Left colon (tissue), 2 donors: Measurements from ENCODE around the gene FOXF1. TPM values are rescaled to one million over a fixed set of nuclear protein-coding genes. Genes with fewer than 3 reads are reported as not detected.

Experiments used
- ATAC-seq: fragments of 200-7000 bp; cut with Tn5 transposase; one replicate; pipeline ENCODE4 v1.9.1; 2020; ENCODE audit warnings: mild to moderate bottlenecking, moderate library complexity
- DNase-seq, 2 donors: peaks; one replicate each; pipeline ENCODE4 v3.0.0-alpha.2; 2020
- intact Hi-C, 2 donors: fragments of 100-400 bp; cut with DNase I in 1 of 2; cut with micrococcal nuclease in 1 of 2; formaldehyde crosslinking; loops; one replicate each; pipeline versions ENCODE4 v1.11.2 to v1.14.0; 2022; cut with DNase I, micrococcal nuclease
- total RNA-seq, 2 donors: library from RNA; stranded (reverse); fragmentation: NEBNext Ultra II Directional; extraction: Animal tissue kit (Norgen Biotek cat#: 25700); gene quantifications; one replicate each; pipeline ENCODE4 v1.2.1, GENCODE V29; 2021
- donor health status: DM: no; HTN: no; CAD: no.
- donor health status: DM: yes; HTN: yes; CAD: no.

FOXF1 gene
- total RNA-seq, 2 donors from 2014 or later: 4.9 to 13.7 TPM

DNA sequence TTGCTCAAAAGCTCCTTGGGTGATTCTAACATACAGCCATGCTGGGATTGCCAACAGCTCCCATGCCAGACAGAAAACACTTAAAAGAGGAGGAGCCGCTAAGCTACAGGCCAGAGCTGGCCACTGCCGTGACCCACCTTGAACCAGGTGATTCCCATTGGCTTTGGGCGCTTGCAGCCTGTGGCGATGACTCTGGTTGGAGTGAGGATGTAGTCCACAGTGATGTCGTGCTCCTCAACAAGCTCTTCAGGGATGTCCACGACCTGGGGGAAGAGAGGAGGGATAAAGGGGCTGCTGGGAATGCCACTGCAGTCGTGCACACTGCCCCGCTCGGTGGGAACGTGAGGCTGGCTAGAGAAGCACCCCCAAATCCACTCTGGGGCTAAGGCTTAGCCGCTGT is 31.2 kb downstream of the FOXF1 start:
- ATAC-seq: no peak
- intact Hi-C loops: no loop called here
- DNase-seq: no peak

DNA sequence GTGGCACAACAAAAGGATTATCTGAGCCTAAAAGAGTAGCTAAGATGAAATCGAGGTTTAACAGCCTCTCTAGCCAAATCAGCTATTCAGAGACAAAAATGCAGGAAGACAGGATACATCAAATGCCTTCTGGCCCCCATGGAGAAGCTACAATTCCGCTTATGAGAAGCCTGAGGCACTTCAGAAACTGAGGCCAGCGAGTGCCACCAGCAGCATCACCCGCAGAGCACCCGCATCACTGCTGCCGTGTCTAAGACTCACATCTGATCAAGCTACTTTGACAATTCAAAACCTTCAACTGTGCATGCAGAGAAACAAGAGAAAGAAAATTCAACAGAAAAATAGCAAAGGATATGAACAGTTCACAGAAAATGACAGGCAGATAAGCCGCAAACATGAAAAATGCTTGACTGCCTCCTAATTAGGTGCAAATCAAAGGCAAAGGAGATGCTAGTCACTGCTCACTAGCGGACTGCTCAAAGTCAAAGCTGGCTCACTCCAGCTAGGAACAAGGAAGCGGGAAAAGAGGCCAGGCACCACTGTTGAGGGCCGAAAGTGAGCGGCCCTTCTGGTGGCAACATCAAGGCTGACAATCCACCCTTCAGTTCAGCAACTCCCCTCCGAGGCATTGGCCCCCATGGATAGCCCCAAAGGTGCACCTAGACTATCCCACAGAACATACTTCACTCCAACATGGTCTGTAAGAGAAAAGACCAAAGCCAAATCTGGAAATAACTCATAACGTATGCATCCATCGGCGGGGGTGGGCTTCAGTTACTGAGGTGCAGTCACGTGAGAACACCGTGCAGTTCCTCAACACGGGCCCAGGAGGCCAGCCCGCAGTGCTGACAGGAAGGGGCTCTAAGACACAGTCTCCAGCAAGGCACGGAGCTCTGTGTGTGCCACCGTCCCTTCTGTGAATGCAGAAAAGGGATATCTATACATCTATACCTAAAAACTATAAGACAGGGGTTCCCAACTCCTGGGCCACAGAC is 32.7 kb downstream of the FOXF1 start:
- intact Hi-C loops: no loop called here
- ATAC-seq (no peak), DNase-seq (no peak)

DNA sequence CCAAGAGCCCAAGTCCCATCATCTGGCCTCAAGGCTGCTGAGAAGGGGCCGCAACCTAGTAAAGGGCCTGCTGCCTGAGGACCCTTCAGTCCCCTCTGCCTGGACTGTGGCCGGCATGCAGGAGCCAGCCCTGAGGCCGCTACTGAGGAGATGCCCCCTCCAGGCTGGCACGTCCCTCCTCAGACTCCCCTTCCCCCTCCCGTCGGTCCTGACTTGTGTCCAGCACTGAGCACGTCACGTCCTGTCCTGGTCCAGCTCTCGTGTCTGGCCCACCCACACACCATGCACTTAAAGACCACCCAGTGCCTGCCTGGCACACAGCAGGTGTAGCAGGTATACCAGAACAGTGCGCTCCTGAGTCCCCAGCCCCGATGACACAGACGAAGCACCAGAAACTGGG is 35.2 kb downstream of the FOXF1 start:
- intact Hi-C loops: no loop called here
- no peak for ATAC-seq
- DNase-seq: no peak

DNA sequence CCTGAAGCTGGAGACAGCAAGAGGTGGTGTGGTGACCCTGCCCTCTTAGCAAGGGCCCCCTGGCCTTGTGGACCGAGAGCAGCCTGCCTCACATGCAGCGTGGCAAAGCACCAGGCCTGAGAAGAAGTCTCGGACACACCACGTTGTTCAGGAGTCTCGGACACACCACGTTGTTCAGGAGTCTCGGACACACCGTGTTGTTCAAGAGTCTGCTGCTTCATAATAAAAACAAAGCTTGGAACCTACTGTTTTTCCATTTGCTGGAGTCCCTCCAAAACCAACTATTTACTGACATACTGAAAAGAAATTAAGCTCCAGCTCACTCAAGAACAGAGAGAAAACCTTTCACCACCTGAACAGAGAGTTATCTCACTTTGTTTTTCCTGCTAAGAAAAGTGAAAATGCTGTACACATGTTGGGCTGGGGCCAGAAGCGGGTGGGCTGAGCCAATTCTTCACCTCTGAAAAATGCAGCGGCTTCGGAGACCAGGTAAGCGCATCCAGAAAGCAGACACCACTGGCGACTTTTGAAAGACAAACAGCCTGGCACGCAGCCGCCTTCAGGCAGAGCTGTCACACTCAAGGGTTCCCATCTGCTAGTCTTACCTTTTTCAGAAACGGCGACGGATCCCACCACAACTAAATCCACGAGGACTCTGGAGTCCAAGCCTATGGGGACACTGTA is 35.8 kb downstream of the FOXF1 start:
- no peak for DNase-seq
- ATAC-seq: no peak
- intact Hi-C loops: no loop called here

DNA sequence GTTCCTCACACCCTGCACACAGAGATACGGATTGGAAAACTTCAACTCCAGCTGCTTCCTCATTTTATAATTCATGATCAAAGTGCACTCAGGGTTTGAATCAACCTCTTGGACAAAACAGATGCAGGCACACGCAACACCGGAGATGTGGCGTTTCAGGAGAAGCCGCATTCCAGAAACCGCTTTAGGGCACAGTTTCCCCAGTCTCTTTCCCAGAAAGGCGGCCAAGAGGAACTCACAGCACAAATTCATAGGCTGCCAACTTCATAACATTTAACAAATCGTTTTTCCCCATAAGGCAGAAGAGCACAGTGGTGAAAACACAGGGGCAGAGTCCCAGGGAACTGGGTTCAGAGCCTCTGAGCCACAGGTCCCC is 36.3 kb downstream of the FOXF1 start:
- ATAC-seq (no peak), DNase-seq (no peak)
- intact Hi-C loops: no loop called here

DNA sequence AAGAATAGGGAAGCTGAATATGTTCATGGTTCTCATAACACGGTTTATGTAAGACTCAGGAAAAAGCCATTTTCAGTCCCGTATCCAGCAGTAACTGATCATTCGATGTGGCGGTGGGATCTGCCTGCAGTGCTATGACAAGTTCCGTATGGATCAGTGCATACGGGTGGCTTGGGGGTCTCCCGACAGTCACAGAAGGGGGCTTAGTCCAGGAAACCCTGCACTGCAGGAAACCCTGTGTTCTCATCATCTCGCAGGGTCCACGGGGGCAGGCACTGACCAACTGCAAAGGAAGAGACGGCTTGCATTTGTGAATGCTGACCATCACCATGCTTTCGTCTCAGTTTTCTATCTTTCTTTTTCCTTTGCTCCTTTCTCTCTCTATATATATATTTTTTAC is 37.0 kb downstream of the FOXF1 start:
- ATAC-seq: no peak

DNA sequence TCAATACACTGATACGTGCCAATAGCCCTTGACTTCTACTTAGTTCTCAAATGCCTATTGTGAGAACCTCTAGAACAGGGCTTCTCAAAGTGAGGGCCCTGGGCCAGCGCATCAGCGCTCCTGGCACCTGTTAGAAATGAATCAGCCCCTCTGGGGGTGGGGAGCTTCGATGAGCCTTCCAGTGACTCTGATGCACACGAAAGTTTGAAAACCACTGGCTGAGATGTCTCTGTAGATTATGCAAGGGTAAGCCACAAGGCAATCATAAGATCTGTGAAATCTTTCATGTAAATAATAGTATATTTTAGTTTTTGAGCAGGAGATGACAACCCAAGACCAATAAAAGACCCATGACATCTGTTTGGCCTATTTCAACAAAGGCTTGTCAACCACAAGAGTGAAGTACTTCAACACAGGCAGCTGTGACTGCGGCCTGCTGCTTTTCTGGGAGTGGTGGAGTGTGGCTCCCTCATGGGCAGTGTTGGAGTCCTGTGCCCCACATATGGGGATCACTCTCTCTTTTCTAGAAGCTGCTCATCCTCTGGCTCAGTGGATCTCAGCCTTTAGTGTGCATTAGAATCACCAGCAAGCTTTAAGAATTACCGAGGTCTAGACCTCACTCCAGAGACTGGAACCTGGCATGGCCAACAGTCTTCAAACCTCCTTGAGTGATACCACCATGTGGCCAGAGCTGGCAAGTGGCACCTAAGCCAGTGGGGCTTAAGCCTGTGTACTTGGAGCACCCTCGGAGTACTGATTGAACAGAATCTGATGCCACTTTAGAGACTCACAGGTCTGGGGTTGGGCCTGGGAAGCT is 39.0 kb downstream of the FOXF1 start:
- ATAC-seq (no peak), DNase-seq (no peak)
- intact Hi-C loops: no loop called here

More for the DNA sequence above, 37.0 kb downstream of the FOXF1 start:
- intact Hi-C loops: no loop called here
- no peak for DNase-seq

DNA sequence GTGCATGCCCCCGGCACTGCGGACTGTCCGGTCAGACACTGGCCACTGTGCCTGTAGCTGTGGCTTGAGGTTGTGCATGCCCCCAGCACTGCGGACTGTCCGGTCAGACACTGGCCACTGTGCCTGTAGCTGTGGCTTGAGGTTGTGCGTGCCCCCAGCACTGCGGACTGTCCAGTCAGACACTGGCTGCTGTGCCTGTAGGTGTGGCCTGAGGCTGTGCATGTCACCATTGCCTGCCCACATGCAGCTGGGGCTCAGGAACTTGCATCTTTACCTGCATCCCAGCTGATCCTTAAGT is 39.5 kb downstream of the FOXF1 start:
- ATAC-seq (no peak), DNase-seq (no peak)
- intact Hi-C loops: no loop called here

DNA sequence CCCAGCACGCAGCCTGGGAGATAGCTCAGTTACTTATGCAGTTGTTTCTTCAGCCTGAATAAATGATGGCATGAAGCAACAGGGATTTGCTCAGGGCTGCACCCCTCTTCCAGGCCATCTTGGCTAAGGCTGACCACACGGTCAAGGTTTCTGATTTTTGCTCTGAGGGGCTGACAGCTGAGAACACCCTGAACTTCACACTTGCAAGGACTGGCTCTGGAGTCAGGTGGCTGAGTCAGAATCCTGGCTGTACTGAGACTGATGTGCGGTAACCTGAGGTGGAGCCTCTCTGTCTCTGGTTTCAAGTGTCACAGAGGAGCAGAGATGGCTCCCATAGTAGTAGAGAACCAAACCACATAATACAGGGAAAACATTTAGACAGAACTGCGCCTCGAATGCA is 40.0 kb downstream of the FOXF1 start:
- ATAC-seq: no peak
- intact Hi-C loops: no loop called here
- DNase-seq: no peak

DNA sequence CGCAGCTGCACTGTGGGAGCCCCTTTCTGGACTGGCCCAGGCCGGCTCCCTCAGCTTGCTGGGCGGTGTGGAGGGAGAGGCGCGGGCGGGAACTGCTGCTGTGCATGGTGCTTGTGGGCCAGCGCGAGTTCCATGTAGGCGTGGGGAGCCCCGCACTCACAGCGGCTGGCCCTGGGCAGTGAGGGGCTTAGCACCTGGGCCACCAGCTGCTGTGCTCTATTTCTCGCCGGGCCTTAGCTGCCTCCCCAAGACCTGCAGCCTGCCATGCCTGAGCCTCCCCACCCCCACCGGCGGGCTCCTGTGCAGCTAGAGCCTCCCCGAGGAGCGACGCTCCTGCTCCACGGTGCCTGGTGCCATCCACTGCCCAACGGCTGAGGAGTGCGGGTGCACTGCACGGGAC is 43.0 kb downstream of the FOXF1 start:
- intact Hi-C loops: no loop called here
- no peak for ATAC-seq
- no peak for DNase-seq

DNA sequence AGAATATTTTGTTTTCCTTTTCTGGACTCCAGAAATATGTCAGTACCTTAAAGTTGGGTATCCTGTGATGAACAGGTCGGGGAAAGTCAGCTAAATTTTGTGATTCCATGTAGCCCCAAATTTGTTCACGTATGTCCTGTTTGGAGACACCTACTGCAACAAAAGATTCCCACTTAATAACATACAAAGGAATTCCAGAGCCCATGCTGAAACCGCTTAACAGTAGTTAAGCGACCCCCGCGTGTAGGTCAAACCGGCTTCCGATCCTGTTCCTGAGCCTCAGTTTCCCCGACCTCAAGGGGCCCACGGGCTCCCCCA is 44.2 kb downstream of the FOXF1 start:
- ATAC-seq: no peak
- intact Hi-C loops: no loop called here

DNA sequence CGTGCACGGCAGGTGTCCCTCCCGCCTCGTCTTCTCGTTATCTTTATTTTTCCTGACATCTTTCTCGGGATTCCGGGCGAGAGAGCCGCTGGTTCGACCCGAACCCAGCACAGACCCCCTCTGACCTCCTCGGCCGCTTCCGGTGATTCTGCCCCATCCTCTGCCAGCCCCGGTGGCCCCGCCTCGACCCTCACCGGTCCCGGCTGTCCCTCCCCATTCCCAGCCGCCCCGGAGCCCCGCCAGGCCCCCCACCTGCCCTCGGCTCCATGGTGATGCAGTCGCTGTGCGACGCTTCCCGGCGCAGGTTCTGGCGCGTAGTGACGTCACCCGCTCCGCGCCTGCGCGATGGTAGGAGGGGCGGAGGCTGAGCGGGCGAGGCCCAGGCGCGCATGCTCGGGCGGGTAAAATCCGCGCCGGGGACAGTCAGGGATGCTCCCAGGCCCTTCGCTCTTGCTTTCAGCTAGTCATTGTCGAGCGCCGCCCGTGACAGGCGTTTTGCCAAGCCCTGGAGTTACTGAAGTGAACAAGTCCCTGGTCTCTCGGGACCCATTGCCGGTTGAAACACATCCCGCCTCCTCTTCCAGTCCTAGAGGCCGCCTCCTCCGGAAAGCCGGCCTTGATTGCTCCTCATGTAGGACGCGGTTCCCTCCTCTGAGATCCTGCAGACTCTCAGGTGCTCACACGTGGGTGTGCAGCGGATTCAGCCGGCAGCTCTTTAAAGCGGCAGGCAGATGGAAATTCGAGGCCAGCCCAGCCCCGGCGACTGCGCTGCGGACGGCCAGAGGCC is 44.8 kb downstream of the FOXF1 start, which contains the start of gene MTHFSD:
Gene MTHFSD, minus strand, starts transcription at position 319 of the 787 bp plus-strand sequence. Its CDS starts 51 bp downstream, at position 268.
- intact Hi-C loops: no loop called here
- DNase-seq (peak; percentile 91 to 93), ATAC-seq (peak; percentile 99)

More for the DNA sequence above, 44.2 kb downstream of the FOXF1 start:
- no peak for DNase-seq

DNA sequence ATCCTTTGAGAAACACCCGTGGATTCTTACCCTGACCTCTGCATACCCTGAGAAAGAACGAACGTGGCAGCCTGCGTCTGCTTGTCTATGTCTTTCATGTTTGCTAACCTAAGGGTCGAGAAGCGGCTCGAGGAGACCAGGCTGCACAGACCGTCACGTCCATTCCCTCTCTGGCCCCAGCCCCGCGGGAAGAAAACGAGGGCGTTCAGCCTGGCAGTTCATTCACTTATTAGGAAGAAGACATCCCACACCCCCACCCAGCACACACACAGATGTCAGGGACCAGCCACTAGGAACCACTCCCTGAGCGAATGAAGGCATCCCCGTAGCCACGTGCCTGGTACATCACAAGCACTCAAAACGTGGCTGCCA is 45.4 kb downstream of the FOXF1 start:
- ATAC-seq (no peak), DNase-seq (no peak)
- intact Hi-C loops: no loop called here

DNA sequence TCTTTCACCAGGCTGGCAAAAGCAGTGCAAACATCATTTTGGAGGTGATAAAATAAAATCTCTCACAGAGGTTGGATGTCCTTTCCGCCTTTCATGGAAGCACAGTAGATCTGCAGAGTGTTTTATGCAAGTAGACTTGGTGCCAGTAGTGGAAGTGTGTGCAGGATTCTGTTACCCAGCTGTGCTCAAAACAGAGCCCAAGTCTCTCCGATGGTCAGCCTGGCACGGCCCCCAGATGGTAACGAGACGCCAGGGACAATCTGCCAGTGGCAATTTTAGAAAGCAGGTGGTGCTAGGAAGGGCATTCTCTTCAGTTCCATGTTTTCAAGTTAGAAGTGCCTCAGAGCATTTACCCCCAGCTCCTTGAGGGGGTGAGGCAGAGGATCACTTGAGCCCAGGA is 46.2 kb downstream of the FOXF1 start:
- intact Hi-C loops: no loop called here
- no peak for ATAC-seq

DNA sequence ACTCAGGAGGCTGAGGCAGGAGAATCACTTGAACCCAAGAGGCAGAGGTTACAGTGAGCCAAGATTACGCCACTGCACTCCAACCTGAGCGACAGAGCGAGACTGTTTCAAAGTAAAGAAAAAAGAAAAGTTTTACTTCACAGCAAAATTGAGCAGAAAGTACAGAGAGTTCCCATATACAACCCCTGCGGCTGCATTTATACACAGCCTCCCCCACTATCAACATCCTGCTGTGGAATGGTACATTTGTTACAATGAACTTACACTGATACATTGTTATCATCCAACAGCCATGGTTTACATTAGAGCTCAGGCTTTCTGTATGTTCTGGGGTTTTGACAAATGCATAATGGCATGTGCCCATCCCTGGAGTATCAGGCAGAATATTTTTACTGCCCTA is 47.3 kb downstream of the FOXF1 start:
- intact Hi-C loops: no loop called here
- ATAC-seq (no peak), DNase-seq (no peak)

More for the DNA sequence above, 46.2 kb downstream of the FOXF1 start:
- DNase-seq: no peak

DNA sequence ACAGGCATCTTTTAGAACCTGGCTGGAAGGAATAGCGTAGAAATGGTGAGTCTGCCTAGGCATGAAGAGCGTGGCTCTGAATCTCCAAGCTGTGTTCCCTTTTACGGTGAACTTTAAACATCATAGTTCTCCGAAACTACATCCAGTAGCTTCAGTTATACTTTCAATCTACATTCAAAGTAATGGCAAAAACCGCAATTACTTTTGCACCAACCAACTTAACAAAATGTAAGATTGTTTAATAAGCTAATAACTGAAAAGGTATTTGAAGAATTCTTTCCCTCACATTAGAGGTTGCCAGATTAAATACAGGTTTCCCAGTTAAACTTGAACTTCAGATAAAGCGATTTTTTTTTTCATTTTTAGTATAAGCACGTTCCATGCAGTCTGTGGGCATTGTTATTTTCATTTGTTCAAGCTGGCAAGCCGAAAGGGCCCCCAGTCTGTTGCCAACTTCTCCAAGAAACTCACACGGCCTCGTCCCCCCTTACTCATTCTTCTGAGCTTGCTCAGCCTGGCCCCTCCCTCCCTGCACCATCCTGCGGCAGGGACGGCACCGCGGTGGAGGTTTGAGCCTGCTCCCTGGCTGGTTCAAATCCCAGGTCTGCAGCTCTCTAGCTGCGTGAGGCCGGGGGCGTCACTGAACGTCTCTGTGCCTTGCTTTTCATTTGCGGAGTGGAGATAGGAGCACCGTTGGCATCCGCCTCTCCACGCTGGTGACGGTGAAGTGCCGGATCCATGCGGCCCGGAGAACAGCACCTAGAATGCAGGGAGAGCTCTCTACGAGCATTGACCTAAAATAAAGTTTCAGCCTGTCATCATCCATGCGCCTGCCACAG is 48.2 kb downstream of the FOXF1 start:
- ATAC-seq (no peak), DNase-seq (no peak)
- intact Hi-C loops: no loop called here

DNA sequence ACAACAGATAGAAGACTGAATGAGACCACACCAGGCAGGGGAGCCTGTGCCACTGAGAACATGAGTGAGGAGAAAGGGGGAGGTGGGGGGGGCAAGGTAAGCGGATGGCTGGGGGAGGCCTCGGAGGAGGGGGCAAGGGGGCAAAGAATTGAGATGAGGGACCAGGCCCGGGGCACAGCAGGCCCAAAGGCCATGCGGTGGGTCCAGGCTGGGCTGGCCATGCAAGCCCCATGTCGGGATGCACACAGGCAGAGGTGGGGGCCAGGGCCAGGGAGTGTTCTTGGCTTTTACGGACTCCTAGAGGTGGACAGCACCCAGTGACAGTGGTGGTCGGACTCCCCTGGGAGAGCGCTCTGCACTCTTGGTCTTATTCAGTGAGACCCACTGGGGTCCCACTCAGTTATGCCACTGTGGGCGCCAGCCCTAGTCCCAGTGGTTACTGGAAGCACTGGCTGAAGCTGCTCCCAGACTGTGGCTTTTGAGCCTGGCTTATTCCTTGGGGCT is 49.5 kb downstream of the FOXF1 start:
- DNase-seq: no peak
- intact Hi-C loops: loop anchor here in 1 of 2 donors (5.0 kb wide), 2 partner anchors 502 to 722 kb away; no protein-coding TSS in a partner anchor
- ATAC-seq: no peak

DNA sequence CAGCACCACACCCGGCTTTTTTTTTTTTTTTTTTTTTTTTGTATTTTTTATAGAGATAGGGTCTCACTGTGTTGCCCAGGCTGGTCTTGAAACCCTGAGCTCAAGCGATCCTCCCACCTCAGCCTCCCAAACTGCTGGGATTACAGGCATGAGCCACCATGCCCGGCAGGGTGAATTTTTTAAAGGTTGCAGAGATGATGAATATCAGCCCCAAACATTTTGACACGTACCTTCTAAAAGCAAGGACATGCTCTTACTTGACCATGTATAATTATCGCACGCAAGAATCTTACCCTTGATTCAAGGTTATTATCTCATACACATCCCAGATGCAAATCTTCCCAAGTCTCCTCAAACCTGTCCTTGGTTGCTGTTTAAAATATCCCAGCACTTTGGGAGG is 52.0 kb downstream of the FOXF1 start:
- intact Hi-C loops: loop anchor here in 1 of 2 donors (5.0 kb wide), 2 partner anchors 500 to 720 kb away; no protein-coding TSS in a partner anchor

More for the DNA sequence above, 52.0 kb downstream of the FOXF1 start:
- ATAC-seq (no peak), DNase-seq (no peak)
